ENCODE data around the gene ZNF232.
A peak's percentile ranks its signal among the peaks of the same experiment; 100 is the strongest.

ZNF232 gene

DNA sequence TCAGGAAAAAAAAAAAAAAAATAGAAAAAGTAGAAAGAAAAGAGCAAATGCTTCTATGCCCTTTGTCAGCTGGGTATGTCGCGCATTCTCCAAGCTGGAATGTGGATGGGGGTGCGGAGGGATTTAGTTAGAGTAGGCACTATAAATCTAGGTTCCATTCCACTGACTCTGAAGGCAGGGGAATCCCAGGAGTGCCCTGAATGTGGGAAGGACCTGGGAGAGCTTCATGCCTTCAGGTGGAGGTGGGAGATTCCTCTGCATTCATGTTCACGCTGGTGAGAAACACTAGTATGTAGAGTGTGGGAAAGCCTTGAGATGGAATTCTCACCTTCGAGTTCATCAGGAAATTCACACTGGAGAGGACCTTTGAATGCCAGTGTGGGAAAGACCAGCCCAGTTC, 12.4 kb downstream of the ZNF232 start:
- TF ChIP-seq EGR1 (IDR thresholded peaks at IDR 0.05) = no peak
- TF ChIP-seq, protein P1, sequence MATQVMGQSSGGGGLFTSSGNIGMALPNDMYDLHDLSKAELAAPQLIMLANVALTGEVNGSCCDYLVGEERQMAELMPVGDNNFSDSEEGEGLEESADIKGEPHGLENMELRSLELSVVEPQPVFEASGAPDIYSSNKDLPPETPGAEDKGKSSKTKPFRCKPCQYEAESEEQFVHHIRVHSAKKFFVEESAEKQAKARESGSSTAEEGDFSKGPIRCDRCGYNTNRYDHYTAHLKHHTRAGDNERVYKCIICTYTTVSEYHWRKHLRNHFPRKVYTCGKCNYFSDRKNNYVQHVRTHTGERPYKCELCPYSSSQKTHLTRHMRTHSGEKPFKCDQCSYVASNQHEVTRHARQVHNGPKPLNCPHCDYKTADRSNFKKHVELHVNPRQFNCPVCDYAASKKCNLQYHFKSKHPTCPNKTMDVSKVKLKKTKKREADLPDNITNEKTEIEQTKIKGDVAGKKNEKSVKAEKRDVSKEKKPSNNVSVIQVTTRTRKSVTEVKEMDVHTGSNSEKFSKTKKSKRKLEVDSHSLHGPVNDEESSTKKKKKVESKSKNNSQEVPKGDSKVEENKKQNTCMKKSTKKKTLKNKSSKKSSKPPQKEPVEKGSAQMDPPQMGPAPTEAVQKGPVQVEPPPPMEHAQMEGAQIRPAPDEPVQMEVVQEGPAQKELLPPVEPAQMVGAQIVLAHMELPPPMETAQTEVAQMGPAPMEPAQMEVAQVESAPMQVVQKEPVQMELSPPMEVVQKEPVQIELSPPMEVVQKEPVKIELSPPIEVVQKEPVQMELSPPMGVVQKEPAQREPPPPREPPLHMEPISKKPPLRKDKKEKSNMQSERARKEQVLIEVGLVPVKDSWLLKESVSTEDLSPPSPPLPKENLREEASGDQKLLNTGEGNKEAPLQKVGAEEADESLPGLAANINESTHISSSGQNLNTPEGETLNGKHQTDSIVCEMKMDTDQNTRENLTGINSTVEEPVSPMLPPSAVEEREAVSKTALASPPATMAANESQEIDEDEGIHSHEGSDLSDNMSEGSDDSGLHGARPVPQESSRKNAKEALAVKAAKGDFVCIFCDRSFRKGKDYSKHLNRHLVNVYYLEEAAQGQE (IDR thresholded peaks at IDR 0.05; ENCODE audit: low read depth) = no peak
- TF ChIP-seq USF1 (IDR thresholded peaks at IDR 0.05) = no peak
- TF ChIP-seq YY1 (IDR thresholded peaks at IDR 0.05; ENCODE audit: low read depth) = no peak
- TF ChIP-seq, protein P2, sequence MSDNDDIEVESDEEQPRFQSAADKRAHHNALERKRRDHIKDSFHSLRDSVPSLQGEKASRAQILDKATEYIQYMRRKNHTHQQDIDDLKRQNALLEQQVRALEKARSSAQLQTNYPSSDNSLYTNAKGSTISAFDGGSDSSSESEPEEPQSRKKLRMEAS (IDR thresholded peaks at IDR 0.05) = no peak
- TF ChIP-seq TCF12 (IDR thresholded peaks at IDR 0.05; ENCODE audit: low read depth) = no peak
- TF ChIP-seq EP300 (IDR thresholded peaks at IDR 0.05; ENCODE audit: borderline replicate concordance) = no peak
- TF ChIP-seq TEAD4 (IDR thresholded peaks at IDR 0.05) = no peak
- TF ChIP-seq RAD21 (IDR thresholded peaks at IDR 0.05; ENCODE audit: low read depth) = no peak
- no peak for TF ChIP-seq FOXM1 (IDR thresholded peaks at IDR 0.05; ENCODE audit: borderline replicate concordance, low read depth)

DNA sequence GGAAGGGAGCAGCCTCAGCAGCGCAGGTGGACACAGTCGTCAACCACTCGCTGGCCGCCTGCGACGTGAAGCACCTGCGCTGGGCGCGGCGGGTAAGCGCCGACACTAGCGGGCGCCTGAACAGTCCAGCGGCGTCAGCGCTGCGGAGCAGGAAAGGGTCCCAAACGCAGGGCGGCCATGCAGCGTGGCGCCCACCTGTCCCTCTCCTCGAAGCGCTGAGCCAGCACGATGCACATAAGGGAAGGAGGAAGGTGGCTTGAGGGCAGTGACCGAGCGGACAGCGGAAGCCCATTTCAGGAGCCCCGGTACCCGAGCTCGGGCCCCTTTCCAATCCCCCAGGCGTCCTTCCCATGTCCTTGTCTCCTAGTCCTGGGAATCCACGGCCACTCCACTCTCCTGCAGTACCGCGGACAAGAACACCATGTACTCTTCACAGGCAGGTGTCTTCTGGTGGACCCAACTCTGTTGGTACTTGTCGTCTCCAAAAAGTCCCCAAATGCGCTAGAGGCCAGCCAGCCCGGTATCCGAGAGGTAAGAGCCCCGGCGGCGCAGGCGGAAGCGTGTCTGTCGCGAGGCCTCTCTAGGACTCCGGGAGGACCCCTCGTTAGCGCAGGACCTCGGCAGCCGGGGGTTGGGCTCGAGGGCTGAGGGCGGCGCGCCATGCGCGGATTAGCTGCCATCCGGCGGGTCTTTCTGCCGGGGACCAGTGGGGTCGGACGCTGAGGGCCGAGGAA, 14.4 kb downstream of the ZNF232 start:
- TF ChIP-seq, protein P1 (IDR thresholded peaks at IDR 0.05; ENCODE audit: low read depth) = no peak
- TF ChIP-seq YY1 (IDR thresholded peaks at IDR 0.05; ENCODE audit: low read depth) = no peak
- no peak for TF ChIP-seq CEBPB (IDR thresholded peaks at IDR 0.05)
- no peak for TF ChIP-seq RAD21 (IDR thresholded peaks at IDR 0.05; ENCODE audit: low read depth)
- no peak for TF ChIP-seq USF1 (IDR thresholded peaks at IDR 0.05)
- TF ChIP-seq FOXM1 (IDR thresholded peaks at IDR 0.05; ENCODE audit: borderline replicate concordance, low read depth) = no peak
- no peak for TF ChIP-seq TEAD4 (IDR thresholded peaks at IDR 0.05)
- no peak for TF ChIP-seq CREB1 (IDR thresholded peaks at IDR 0.05; ENCODE audit: low read depth)
- no peak for TF ChIP-seq ZBTB7A (IDR thresholded peaks at IDR 0.05; ENCODE audit: low read depth)
- no peak for TF ChIP-seq TAF1 (IDR thresholded peaks at IDR 0.05; ENCODE audit: low read depth)
- TF ChIP-seq EGR1 (IDR thresholded peaks at IDR 0.05) = no peak
- TF ChIP-seq NFIC (IDR thresholded peaks at IDR 0.05) = no peak
- no peak for TF ChIP-seq TCF12 (IDR thresholded peaks at IDR 0.05; ENCODE audit: low read depth)
- TF ChIP-seq, protein P2 (IDR thresholded peaks at IDR 0.05) = no peak
- no peak for TF ChIP-seq EP300 (IDR thresholded peaks at IDR 0.05; ENCODE audit: borderline replicate concordance)

DNA sequence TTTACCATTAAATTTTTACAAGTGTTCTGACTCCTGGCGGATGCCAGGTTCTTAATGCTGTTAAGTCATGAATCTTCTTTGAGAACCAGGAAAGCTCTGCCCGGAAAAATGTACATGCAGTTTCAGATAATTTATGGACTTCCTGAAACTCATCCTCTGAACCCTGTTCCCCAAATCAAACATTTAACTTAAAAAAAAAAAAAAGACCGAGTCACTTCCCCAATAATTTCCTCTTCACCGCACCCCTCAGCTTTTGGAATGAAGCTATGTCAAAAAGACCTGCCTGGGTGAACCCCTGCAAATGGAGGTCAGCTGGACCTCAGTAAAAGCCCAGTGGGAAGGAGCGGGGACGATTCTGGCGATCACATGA, 15.0 kb downstream of the ZNF232 start:
- TF ChIP-seq CEBPB (IDR thresholded peaks at IDR 0.05) (no peak), TAF1 (IDR thresholded peaks at IDR 0.05; ENCODE audit: low read depth) (no peak), TCF12 (IDR thresholded peaks at IDR 0.05; ENCODE audit: low read depth) (no peak), TEAD4 (IDR thresholded peaks at IDR 0.05) (no peak), RAD21 (IDR thresholded peaks at IDR 0.05; ENCODE audit: low read depth) (no peak), FOXM1 (IDR thresholded peaks at IDR 0.05; ENCODE audit: borderline replicate concordance, low read depth) (no peak), USF1 (IDR thresholded peaks at IDR 0.05) (no peak), EGR1 (IDR thresholded peaks at IDR 0.05) (no peak), EP300 (IDR thresholded peaks at IDR 0.05; ENCODE audit: borderline replicate concordance) (no peak)
- TF ChIP-seq, protein P2 (IDR thresholded peaks at IDR 0.05) = no peak

DNA sequence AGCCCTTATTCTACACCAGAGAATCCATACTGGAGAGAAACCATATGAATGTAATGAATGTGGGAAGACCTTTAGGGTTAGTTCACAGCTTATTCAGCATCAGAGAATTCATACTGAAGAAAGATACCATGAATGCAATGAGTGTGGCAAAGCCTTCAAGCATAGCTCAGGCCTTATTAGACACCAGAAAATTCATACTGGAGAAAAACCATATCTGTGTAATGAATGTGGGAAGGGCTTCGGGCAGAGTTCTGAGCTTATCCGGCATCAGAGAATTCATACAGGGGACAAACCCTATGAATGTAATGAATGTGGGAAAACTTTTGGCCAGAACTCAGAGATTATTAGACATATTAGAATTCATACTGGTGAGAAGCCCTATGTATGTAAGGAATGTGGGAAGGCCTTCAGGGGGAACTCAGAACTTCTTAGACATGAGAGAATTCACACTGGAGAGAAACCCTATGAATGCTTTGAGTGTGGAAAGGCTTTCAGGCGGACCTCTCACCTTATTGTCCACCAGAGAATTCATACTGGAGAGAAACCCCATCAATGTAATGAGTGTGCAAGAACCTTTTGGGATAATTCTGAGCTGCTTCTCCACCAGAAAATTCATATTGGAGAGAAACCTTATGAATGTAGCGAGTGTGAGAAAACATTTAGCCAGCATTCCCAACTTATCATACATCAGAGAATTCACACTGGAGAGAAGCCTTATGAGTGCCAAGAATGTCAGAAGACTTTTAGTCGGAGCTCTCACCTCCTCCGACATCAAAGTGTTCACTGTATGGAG, 19.3 kb downstream of the ZNF232 start:
- TF ChIP-seq USF1 (IDR thresholded peaks at IDR 0.05) = peak; percentile 49
- no peak for TF ChIP-seq EP300 (IDR thresholded peaks at IDR 0.05; ENCODE audit: borderline replicate concordance)
- TF ChIP-seq RAD21 (IDR thresholded peaks at IDR 0.05; ENCODE audit: low read depth) = no peak

Data from Ishikawa (cell line).